ENCODE results near the gene ATP5F1E.
"Not testable (repeated sequence)": the region's sequence is repeated elsewhere in the genome, so short reads cannot be mapped to it uniquely, and the experiment has no call there.

ATP5F1E gene

DNA sequence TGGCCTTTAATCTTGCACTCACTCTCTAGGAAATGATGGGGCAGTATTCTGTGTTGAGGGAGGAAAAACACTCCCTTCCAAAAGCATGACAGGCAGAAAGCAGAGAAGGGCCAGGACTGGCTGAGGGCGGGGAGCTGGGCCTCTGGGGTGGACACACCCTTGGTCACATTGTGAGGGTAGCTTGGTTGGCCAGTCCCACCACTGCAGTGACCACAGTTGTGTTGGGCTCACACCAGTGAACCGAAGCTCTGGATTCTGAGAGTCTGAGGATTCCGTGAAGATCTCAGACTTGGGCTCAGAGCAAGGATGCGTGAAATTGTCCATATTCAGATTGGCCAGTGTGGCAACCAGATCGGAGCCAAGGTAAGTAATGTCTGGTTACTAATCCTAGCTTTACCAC, 12.9 kb downstream of the ATP5F1E start, which contains the start of gene TUBB1:
Gene TUBB1 (plus strand): TSS at position 213 of the 400 bp plus-strand sequence. CDS start 94 bp downstream, at position 307.
- DNase-seq (ENCODE audit: low spot score), result no peak

DNA sequence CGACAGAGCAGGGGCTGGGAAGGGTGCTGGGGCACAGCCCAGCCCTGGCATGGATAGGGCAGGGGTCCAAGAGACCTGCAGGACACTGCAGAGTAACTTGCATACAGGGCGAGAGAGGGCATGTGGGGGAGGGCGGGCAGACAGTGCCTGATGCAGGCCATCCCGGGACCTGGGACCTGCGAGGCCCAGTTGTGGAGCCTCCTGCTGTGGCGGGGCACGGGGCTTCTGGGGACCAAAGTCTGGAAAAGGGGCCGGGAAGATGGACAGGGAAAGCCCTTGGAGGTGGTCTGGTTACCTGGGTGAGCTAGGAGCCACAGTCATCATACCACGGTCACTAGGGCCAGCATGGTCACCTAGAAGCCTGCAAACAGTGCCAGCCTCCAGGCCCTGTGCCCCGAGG, 13.3 kb downstream of the ATP5F1E start:
- no peak for DNase-seq (ENCODE audit: low spot score)

DNA sequence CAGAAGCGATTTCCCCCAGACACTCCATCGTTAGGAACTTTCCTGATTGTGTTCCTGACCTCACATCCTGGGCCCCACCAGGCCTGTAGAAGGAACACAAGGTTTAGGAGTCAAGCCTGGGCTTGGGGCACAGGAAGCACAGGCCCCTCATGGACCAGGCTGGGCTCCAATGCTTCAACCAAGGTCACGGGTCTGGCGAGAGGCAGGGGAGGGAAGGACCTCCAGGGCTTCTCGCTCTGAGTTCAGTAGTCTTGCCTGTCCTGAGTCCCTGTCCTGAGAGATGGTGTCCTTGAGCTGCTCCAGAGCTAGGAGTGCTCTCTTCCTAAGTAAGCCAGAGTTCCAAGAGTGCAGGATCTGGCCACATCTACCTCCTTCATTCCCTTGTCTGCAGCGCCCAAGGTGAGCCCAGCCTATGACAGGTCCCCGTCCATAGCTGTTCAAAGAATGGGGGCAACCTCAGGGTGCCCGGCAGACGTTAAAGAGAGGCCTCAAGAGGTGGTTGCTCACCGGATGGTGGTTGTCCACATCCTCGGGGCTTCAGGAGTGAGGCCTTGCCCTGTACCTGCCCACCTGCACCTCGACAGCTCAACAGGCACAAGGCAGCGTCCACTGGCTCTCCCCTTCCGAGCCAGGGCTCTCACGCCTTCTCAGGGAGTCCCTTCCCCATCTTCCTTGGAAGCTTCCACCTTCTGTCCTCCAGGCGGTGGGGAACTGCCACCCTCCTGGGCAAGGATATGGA, 14.5 kb downstream of the ATP5F1E start:
- no peak for DNase-seq (ENCODE audit: low spot score)

DNA sequence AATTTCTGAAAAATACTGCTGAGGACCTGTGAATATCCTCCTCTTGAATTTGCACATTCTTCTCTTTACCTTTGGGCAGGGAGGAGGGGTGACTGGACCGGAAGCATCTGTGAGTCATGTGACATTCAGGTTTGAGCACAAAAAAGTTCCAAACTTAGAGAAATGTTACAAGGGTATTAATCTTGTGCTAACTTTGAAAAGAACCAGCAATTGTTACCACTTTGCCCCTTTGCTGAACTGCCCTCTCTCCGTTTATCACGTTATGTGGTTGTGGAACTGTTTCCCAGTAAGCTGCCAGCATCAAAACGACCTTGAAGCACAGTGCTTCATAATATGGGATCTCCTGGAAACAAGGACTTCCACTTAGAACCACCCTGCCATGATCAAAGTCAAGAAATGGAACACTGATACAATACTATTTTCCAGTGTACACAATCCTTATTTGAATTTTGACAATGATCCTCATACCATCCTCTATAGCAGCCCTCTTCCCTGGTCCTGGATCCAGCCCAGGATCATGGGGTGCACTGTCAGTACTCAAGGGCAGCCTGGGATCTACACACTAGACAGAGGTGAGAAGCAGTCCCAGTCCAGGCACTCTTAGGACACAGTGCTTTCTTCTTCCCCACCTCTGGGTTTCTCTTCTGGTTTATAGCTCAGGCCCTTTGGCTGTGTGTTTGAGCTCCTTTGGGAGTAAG, 15.2 kb downstream of the ATP5F1E start:
- DNase-seq (ENCODE audit: low spot score), result no peak

DNA sequence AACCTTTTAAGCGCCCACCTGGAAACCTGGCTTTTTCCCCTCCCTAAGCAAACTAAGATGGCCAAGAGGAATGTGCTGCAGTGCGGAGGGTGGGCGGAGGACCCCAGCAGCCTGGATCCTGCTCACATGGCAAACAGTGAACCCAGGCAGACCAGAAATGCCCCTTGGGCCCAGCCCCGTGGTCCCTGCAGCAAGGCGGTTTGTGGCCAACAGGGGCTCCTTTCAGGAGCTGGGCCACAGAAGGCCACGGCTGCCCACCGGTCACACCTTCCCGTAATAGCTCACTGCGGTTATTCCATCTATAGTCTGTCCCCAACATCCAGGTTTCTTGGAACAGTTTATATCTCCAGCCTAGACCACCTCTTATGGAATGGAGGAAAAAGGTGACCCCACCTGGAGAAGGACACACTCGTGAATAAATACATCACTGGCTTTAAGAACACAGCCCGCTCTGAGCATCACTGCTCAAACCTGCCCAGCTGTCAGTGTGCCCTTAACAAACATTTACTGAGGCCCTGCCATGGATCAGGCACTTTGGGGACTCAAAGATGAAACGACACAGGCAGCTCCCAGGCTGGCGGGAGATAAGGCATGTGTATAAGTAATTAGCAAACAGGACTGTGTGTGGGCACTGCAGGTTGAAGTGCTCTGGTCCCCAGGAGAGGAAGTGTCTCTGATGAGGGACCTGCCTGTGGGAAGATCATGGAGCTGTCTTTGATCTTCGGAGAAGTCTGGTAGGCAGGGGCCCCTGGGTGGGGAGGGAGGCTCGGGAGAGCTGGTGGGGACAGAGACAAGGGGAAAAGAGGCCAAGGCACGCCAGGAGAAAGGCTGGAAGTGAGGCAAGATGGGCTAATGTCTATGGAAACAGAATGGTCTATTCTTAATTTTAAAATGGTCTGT, 16.1 kb downstream of the ATP5F1E start:
- DNase-seq (ENCODE audit: low spot score), result no peak

DNA sequence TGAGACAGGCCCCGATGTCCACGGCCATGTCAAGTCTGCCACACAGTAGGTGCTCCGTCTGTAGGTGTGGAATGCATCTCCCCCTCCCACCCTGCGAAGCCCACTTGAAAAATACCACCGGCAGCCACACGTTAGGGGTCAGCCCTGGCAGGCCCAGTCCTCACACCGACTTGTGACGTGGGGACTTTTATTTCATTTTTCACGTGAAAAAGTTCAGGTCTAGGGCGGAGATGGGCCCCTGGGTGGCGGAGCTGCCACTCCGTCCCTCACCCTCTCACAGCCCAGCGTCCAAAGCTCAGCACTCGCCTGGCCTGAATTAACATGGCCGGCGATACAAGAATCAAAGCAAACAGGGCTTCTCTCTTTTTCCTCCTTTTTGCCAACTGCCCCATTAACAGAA, 16.7 kb downstream of the ATP5F1E start:
- no peak for DNase-seq (ENCODE audit: low spot score)

DNA sequence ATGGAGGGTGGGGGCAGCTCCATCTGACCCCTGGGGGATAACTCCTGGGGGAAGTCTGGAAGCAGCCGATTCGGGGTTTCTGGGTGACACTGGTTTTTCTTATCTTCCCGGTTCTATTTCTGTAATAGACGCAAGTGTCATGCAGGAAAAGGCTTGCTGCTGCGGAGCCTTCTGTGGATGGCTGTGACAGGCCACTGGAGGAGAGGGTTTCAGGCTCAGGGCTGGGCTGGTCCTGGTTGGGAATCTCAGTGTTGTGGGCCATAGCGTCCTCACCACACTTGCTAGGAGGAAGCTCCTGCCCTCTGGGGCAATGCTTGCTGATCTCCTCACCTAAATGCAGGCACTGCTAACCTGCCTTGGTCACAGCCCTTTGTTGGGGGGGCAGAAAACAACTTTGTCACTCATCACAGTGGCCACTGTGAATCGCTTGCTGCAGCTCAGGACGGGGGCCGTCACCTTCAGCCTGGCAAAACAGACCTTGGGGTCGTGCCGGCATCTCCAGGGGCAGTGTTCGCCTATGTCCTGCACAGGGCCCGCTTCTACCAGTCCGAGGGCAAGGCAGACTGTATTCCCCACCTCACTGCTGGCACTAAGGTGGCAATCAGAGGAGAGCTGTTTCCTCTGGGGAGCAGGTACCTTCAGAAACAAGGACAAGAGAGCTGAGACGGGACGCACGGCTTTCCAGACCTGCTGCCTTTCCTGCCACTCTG, 17.3 kb downstream of the ATP5F1E start:
- DNase-seq (ENCODE audit: low spot score), result no peak

DNA sequence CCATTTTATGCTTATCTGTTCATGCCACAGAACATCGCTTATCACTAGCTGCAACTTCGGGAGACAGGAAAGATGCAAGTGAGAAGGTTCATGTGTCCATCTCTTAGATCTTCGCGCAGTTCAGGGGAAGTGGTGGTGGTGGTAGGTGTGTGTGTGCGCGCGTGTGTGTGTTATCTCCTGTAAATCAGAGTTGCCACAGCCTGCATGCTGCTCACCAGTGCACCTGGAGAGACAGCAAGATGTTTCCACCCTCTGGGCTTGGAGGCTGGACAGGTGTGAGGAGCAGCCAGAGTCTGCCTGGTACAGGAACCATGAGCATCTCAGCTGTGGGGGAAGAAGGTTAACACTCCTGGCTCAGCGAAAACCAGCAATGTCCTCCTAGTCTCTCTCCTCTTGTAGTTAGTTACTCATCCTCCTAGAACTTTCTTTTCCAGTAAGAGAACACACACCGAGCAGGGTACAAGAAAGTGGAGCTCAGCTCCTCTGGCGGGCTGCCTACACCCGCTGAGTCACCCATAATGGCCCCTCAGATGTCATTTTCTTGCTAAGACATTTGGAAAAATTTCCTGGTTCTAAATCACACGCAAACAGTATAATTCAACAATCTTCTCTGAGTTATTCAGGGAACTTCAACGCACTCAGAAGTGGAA, 18.1 kb downstream of the ATP5F1E start:
- peak; percentile 54 for DNase-seq (ENCODE audit: low spot score)

DNA sequence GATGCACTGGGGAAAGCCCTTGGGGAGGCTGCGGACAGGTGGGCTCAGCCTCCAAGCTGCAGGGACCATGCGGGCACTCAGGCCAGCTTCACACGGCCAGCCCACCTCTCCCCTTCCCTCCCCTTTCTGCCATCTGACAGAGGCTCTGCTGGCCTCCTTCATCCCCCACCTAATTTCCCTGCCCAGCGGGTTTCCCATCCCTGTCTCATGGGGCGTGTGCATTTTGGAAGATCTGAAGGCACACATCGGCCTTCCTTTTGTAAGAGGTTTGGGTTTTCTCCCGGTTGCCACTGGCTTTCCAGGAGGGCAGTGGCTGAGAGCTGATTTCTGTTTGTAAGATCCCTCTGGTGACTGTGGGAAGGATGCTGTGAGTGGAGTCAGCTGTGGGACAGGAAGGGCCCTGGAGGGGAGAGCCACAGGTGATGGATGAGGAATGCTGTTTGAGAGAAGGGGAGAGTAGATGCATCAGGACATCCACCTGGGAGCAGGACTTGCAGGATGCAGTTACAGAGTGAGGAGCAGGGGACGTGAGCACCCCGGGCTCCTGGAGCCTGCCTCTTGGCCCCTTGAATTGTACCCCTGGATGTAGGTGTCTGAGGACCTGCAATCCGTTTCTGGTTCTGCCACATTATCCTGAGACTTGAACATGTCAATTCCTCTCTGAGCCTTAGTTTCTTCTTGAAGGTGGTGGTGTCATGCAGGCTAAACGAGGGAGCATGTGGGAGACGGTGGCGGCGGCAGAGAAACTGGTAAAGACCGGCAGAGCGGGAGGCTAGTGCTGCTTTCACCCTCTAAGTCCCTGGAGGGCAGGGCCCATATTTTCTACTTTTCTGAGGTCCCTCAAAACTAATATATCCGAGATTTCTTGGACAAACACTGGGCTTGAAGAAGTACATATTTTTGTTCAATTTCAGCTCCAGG, 18.8 kb downstream of the ATP5F1E start:
- no peak for DNase-seq (ENCODE audit: low spot score)

DNA sequence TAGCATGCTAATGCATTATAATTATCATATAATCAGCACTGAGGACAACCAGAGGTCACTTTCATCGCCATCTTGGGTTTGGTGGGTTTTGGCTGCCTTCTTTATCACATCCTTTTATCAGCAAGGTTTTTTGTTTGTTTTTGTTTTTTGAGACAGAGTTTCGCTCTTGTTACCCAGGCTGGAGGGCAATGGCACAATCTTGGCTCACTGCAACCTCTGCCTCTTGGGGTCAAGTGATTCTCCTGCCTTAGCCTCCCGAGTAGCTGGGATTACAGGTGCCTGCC, 20.3 kb downstream of the ATP5F1E start:
- DNase-seq (ENCODE audit: low spot score), result not testable (repeated sequence)

DNA sequence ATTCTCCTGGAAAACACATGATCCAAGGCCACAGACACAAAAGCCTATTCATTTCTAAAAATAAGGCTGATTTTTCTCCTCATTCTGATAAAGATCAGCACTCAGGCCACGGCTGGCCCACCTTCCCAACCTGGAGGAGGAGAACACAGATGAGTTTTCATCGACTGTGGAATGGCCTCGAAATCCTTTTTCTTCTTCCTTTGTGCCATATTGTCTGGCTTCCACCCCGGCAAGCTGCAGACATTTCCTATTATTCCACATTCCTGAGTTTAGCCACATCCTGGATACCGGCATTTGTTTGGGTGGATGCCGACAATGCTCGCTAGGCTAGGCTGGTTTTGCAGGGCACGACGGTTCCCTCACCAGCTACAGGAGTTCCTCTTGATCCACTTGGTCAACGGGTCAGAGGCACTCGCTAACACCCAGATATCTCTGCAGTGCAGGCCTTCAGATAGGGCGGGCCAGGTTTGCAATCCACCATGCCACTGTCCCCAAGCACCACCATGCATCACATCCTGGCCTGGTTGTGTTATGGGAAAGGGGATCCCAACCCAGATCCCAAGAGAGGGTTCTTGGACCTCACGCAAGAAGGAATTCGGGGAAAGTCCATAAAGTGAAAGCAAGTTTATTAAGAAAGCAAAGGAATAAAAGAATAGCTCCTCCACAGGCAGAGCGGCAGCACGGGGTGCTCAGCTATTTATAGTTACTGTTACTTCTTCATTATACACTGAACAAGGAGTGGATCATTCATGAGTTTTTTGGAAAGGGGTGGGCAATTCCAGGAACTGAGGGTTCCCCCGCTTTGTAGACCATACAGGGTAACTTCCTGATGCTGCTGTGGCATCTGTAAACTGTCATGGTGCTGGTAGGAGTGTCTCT, 20.9 kb downstream of the ATP5F1E start:
- DNase-seq (ENCODE audit: low spot score), result no peak

DNA sequence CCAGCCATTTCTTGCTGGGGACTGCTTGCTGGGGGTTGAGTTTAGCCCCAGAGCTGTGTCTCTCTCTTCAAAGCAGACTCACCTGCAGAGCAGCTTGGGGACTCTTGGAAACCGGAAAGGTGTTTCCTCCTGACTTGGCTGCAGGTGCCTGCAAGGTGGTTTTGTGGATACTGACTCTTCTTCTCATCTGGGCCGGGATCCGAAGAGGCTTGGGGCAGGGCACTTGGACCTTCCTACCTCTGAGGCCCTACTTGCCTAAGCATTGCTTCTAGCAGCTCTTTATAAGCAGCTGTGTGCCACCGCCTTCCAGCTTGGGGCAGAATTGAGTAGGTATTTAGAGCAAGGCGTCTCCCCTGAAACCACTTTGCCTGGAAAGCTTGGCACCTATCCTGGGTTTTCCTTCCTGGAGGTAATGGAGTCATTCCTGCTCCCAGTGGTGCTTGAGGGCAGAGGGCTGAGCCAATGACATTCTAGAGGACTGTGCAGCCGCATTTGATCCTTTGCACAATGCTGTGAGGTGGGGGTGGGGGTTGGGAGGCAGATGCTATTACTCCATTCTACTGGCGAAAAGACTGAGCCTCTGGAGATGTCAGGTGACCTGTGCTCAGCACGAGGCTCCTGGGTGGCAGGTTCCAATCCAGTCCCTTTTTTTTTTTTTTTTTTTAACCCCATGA, 21.7 kb downstream of the ATP5F1E start:
- DNase-seq (ENCODE audit: low spot score), result no peak

DNA sequence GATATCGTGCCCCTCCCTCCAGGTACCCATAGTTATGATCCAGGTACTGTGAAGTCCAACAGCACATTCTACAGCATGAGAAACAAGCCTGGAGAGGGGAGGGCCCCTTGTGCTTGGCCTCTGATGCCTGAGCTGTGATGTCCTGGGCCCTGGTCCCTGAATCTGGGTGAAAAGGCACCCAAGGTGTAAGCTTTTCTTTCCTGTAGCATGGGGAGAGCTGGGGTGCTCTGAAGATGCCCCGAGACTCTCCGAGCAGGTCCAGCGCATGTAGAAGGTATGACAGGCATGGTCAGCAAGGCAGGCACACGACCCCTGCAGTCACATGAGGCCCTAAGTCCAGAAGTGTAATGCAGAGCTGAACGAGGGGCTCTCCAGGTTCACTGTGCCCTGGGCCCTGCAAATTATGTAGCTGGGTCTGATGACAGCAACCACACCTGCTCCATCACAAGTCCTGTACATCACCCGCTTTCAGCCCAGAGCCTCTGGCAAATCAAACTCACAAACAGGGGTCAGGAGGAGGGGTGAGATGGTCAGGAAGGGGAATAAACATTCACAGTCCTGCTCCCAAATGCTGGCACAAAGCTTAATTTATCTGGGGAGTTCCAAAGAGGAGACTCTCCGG, 23.3 kb downstream of the ATP5F1E start:
- no peak for DNase-seq (ENCODE audit: low spot score)

DNA sequence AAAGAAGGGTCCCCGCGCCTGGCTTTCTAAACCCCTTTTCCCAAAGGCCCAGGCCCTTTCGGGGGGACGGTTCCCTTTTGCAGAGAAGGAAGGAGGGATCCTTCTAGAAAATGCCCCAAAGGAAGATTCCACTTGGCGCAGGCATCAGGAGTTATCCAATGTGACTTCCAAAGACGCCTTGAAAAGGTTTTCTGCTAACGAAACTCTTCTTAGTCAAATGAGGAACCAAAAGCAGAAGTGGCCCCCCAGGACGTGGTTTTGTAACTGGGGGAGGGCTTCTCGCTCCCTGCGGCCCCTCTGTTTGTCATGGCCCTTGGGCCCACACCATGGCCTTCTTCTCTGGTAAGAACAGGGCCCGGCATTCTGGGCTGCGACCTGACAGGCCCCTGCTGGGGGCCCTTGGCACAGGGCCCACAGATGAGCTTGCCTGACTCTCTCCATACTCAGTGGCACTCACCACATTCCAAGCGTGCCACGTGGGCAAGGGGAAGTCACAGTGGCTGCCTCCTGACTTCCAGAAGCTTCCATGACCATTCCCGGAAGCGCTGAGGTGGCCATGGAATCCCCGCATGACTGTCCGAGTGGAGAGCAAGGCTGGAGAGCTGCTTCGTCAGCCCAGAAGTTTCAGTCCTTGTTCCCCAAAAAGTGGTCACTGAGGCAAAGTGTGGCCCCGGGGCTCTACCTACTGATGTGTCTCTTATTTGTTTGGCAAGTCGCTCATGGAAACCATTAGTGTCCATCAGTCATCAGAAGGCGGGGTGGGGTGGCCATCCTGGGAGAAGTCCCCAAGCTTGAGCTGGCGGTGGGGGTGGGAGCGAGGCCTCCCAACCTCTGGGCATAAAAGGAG, 24.2 kb downstream of the ATP5F1E start:
- DNase-seq (ENCODE audit: low spot score), result no peak

DNA sequence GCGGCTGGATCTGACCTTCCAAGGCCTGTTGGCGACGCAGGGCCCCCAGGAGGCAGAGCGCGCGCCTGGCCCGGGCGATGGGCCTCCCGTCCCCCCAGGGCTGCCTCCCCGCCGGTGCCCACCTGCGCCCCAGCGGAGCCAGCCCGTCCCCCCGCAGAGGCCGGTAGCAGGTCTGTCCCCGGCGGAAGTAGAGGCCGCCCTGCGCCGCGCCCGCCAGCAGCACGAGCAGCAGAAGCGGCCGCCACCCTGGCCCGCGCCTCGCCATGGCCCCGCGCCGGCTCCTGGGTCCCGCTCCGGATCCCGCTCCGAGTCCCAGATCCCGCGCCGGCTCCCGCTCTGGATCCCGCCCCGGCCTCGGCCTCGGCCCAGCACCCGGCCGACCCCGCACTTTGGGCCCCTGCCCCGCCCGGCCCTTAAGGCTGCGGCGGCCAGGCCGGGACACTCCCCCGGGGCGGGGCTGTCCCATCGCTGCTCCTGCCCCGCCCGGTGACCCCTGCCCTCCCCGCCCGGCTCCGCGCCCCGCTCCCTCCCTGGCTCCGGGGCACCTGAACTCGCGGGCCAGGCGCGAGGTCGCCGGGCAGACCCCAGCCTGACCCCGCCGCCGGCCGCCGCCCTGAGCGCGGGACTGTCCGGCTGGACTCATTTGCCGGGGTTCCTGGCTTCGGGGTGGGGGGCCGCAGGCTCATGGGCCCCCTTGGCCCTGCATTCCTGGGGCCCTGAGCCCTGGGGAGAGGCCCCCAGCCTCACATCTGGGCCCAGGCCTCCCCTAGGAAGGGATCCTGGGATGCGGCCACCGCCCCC, 25.1 kb downstream of the ATP5F1E start, which contains the start of gene CTSZ:
Gene CTSZ (minus strand): TSS at position 391 of the 801 bp plus-strand sequence. CDS start 126 bp downstream, at position 265.
- no peak for DNase-seq (ENCODE audit: low spot score)

DNA sequence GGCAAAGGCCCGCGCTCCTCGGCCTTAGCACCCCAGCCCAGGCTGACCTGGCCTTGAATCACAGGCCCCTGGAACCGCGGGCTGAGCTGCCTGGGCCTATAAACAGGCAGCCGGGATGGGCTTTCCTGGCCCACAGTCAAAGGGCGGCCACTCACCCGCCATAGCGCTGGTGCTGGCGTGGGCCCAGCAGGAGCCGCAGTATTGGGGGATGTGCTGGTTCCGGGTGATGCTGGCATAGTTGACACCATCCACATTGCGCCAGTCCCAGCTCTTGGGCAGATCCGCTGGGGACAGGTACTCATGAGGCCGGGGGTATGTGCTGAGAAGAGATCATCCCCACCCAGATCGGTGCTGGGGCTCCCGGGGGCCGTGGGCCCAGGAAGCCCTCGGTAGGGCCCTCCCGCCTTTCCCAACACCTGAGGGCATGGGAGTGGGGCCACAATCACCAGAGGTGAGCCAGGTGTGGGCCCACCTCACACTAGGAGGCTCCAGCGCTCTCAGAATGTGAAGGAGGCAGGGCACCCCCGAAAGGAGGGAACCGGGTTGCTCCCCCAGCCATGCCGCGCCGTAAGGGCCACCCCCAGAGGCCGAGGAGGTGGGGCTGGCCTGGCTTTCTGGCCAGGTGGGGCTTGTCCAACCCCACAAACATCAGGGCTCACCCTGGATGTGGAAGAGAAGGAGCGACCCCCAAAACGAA, 25.8 kb downstream of the ATP5F1E start:
- no peak for DNase-seq (ENCODE audit: low spot score)
